RWPE2 (cell line): Measurements from ENCODE around the gene IGF2.
A peak's percentile ranks its signal among the peaks of the same experiment; 100 is the strongest.

ENCODE experiments used
- ATAC-seq: fragments of 200-7000 bp; cut with Tn5 transposase; 3 replicates; pipeline ENCODE4 v1.9.1; 2021; ENCODE audit warnings: low read depth
- DNase-seq: peaks from one replicate; pipeline ENCODE4 v3.0.0-alpha.2; 2020; ENCODE audit warnings: low spot score
- H3K27ac ChIP-seq: fragments of 450-650 bp; 2 replicates; pipeline ENCODE4 v1.5.1; 2017; ENCODE audit warnings: mild to moderate bottlenecking; ENCODE audit not compliant: poor library complexity, severe bottlenecking
- H3K27me3 ChIP-seq: fragments of 250-450 bp; sonication (Bioruptor Pico); 2 replicates; pipeline ENCODE4 v1.5.1; 2021; ENCODE audit warnings: mild to moderate bottlenecking, moderate library complexity; ENCODE audit not compliant: insufficient read depth, poor library complexity, severe bottlenecking
- H3K36me3 ChIP-seq: fragments of 250-450 bp; sonication (Bioruptor Pico); 2 replicates; pipeline ENCODE4 v1.5.1; 2020; ENCODE audit warnings: low read depth, mild to moderate bottlenecking, moderate library complexity
- H3K4me1 ChIP-seq: fragments of 250-450 bp; sonication (Bioruptor Pico); 2 replicates; pipeline ENCODE4 v1.5.1; 2021; ENCODE audit warnings: mild to moderate bottlenecking, moderate library complexity; ENCODE audit not compliant: insufficient read depth, poor library complexity, severe bottlenecking
- H3K4me3 ChIP-seq: fragments of 250-450 bp; sonication (Bioruptor Pico); 2 replicates; pipeline ENCODE4 v1.5.1; 2021; ENCODE audit warnings: mild to moderate bottlenecking, moderate library complexity; ENCODE audit not compliant: severe bottlenecking
- H3K9me3 ChIP-seq: fragments of 250-450 bp; sonication (Bioruptor Pico); 2 replicates; pipeline ENCODE4 v1.5.1; 2021; ENCODE audit warnings: mild to moderate bottlenecking, moderate library complexity; ENCODE audit not compliant: severe bottlenecking
- TF ChIP-seq, protein P1 (sequence below): fragments of 450-650 bp; IDR thresholded peaks from one replicate; pipeline ENCODE4 v1.5.1; 2017; ENCODE audit warnings: mild to moderate bottlenecking, moderate library complexity; ENCODE audit not compliant: poor library complexity, severe bottlenecking

Gene IGF2

DNA sequence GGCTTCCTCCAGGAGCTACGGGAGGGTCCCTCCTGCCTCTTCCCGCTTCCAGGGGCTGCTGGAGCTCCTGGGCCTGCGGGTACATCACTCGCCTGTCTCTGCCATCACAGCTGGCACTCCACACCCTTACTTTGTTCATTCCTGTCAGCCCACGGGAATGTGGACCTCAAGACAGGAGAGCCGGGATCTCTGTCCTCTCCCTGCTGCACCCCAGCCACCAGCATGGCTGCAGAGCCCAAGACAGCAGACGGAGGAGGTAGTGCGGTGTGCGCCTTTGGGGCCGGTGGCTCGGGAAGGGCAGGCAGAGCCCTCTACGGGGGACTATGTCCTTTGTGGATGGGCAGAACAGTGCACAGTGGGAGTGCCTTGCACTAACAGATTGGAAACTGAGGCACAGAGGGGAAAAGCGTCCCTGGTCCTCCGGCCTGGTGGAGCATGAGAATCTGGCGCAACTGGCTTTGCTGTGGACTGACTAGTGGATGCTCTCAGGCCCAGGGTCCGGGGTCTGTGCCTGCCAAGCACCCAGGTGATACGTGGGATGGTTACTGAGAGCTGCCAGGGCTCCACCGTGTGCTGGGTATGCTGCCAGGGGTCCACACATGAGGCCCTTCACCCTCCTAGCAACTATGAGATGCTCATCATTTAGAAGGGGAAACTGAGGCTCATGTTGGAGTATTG lies 47.3 kb downstream of the IGF2 start:
- Histone ChIP-seq H3K9me3 (no peaks in the 10 kb centered on the region), H3K36me3 (no peaks in the 10 kb centered on the region), H3K4me1 (peaks cover 9% of the 10 kb centered on the region), H3K27me3 (no peaks in the 10 kb centered on the region), H3K27ac (no peak overlapping the region), H3K4me3 (no peak overlapping the region)
- ATAC-seq: no peak
- DNase-seq: peak; percentile 46
- TF ChIP-seq, protein P1, sequence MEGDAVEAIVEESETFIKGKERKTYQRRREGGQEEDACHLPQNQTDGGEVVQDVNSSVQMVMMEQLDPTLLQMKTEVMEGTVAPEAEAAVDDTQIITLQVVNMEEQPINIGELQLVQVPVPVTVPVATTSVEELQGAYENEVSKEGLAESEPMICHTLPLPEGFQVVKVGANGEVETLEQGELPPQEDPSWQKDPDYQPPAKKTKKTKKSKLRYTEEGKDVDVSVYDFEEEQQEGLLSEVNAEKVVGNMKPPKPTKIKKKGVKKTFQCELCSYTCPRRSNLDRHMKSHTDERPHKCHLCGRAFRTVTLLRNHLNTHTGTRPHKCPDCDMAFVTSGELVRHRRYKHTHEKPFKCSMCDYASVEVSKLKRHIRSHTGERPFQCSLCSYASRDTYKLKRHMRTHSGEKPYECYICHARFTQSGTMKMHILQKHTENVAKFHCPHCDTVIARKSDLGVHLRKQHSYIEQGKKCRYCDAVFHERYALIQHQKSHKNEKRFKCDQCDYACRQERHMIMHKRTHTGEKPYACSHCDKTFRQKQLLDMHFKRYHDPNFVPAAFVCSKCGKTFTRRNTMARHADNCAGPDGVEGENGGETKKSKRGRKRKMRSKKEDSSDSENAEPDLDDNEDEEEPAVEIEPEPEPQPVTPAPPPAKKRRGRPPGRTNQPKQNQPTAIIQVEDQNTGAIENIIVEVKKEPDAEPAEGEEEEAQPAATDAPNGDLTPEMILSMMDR: no peak

DNA sequence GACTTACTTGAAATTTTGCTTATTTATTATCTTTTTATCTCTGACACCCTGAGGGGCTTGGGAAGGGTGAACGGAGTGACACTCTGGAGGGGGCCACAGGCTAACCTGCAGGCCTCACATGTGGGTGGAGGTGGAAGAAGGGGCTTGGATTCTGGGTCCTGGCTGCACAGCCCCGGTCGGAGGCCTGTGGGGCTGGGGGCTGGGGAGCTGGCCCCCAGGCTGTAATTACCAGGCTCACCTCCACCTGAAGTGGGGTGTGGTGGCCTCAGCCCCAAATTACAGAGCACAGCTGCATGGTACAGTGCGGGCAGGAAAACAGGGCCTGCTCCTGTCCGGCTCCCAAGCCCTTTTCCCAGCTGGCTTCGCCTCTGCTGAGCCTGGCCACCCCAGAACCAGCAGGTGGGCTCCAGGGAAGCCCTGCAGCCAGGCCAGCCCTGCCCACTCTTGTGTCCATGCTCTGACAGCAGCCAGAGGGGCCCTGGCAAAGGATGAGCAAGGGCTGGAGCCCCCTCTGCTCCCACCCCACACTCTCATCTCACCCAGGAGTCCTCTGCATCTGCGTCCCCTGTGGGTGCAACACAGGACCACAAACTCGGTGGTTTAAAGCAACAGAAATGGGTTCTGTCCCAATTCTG lies 48.0 kb downstream of the IGF2 start:
- ATAC-seq (no peak), DNase-seq (peak; percentile 43)
- Histone ChIP-seq H3K9me3 (no peaks in the 10 kb centered on the region), H3K27me3 (no peaks in the 10 kb centered on the region), H3K36me3 (no peaks in the 10 kb centered on the region), H3K4me3 (no peak overlapping the region), H3K27ac (no peak overlapping the region), H3K4me1 (peaks cover 7% of the 10 kb centered on the region)
- TF ChIP-seq, protein P1: no peak

DNA sequence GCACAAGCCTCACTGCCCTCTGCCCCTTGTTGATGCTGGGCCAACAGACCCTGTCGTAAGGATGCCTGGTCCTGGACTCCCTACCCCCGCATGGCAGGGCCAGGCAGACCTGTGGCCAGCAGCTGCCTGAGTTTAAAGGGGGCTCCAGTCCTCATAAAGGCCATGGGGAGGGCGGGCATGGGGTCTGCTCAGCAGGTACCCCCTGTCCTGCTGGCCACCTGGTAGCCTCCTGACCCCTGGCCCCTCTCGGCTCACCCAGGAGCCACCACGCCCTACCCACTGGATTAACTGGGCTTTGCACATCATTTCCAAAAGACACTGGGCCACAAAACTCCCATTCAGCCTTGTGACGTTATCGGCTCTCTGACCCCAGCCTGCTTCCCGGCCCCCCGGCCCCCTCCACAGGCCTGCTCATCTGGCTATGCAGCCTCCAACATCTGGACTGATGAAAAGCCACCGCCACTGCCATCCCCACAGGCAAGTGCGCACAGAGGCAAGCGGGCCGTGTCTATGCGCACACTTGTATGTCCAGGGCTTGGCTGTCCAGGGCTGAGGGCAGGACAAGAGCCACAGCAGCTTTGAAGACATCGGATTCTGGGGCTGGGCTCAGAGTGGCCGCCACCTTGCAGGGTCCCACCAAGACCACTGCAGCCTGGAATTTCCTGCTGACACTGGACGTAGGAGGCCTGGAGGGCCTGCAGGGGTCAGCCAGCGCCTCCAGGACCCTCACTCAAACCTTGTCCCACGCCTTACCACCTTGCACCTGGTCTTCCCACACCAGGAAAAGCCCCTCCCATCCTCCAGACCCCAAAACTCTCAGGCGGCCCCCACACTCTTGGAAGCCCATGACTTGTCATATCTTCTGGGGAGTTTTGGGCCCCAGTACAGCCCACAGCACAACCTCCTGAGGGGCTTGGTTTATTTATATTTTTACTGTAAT lies 48.7 kb downstream of the IGF2 start:
- H3K27me3 ChIP-seq: no peaks in the 10 kb centered on the region
- ATAC-seq: no peak
- peak; percentile 42 for DNase-seq

DNA sequence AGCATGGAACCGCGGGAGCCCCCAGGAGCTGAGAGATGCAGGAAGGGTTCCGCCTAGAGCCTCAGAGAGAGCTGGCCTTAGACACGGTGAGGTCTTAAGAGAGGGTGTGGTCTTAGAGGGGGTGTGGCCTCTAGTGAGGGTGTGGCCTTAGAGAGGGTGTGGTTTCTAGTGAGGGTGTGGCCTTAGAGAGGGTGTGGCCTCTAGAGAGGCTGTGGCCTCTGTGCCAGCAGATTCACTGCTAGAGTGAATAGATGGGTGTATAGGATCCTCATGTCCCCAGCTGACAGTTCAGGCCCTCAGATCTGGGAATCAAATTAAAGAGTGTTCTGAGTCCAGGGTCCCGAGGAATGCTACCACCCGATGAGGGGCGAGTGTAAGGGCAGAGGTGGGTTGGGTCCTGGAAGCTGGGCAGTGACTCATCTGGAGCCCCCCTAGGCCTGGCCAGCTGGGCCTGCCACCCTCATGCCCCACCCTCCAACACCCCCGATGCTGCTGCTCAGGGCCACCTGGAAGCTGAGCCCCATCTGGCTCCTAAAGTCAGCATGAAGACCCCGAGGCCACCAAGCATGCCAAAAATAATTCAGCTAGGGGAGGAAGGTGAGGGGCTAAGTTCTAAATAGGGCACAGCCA lies 49.5 kb downstream of the IGF2 start:
- TF ChIP-seq, protein P1: no peak
- Histone ChIP-seq H3K27me3 (no peaks in the 10 kb centered on the region), H3K9me3 (no peaks in the 10 kb centered on the region), H3K4me1 (peaks cover 7% of the 10 kb centered on the region), H3K4me3 (no peak overlapping the region), H3K36me3 (no peaks in the 10 kb centered on the region), H3K27ac (no peak overlapping the region)
- peak; percentile 65 for ATAC-seq
- peak; percentile 29 for DNase-seq

More for the DNA sequence above, 48.7 kb downstream of the IGF2 start:
- peaks cover 7% of the 10 kb centered on the region for H3K4me1 ChIP-seq
- H3K4me3 ChIP-seq: no peak overlapping the region
- TF ChIP-seq, protein P1: no peak
- H3K9me3 ChIP-seq: no peaks in the 10 kb centered on the region
- no peak overlapping the region for H3K27ac ChIP-seq
- no peaks in the 10 kb centered on the region for H3K36me3 ChIP-seq
